Peyer's patch (tissue), 4 donors: ENCODE results near the gene SHROOM2.

Source experiments
- CTCF ChIP-seq, 6 experiments: fragments of 450-650 bp in 4 of 6; fragments of 200-600 bp in 2 of 6; sonication (generic) in 1 of 6; IDR thresholded peaks; one replicate each; pipeline ENCODE4 v1.5.1; 2017 to 2019; ENCODE audit warnings: antibody characterized with exemption in 6 of 6, mild to moderate bottlenecking in 3 of 6, moderate library complexity in 1 of 6
- POLR2A ChIP-seq, 2 donors: fragments of 450-650 bp; IDR thresholded peaks; one replicate each; pipeline ENCODE4 v1.5.1; 2017; ENCODE audit warnings: antibody characterized with exemption in 2 of 2, mild to moderate bottlenecking in 2 of 2, moderate library complexity in 2 of 2

DNA sequence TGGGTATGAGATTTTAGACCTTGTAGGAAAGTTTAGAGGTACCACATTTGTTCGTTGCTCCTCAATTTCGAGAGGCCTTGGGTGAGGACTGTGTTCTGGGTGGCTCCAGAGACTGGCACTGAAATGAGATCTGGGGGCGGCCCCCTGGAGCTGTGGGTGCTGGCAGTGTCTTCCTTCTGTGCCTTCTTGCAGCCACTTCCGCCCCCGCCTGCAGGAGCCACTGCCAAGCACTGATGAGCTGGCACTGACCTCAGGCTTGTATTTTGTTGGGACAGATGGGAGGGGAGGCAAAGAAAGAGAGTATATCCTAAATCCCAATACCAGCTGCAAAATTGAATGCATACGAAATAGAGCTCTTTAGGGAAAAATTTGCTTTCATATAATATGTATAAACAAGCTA, 116.4 kb downstream of the SHROOM2 start:
- TF ChIP-seq CTCF (IDR thresholded peaks at IDR 0.05) = no peak
- TF ChIP-seq POLR2A (IDR thresholded peaks at IDR 0.05) = no peak
